UCSD-AML1 (cell line): ENCODE measurements around the gene KAZN.

Source experiments
- DNase-seq: peaks from one replicate; lab custom pipeline; 2025; ENCODE audit not compliant: unreplicated experiment; lab: John Stamatoyannopoulos, UW

KAZN gene

DNA sequence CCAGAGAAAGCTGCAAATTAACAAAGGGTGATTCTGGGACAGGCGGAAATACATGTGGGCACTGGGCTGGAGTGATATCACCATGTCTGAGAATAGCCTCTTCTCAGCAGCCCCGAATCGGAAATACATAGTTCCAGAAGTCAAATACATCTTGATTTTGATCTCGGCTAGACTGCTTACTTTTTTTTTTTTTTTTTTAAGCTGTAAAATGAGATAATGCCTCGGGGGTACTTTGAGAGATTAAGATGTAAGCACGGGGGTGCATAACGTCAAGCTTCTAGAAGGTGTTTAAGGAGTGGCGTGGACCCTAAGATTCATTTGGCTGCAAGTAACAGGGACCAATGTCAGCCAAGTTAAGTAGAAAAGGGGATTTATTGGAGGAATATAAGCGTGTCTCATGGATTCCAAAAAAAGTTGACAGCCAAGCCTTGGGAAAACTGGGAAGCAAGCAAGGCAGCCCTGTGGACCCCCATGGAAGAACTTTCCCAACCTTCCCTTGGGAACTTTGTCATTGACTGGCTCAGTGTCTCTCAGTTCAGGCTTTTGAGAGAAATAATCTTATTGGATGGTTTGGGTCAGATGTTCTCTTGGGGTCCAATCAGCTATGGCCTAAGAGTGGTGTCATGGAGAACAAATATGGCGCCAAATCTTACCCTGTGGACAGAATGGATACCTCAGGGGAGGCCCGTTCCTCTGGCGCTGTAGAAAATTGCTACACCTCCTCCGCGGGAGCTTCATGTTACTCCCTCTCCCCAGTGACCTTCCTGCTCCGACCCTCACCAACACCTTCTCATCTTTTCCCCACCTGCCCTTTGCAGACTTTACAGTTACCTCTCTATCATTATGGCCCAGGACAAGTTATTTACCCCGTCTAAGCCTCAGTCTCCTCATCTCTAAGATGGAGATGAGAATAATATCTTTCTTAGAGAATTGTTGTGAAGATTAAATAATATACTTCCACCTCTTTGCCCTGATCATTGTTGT is 186.6 kb downstream of the KAZN start:
- peak; percentile 38 for DNase-seq

DNA sequence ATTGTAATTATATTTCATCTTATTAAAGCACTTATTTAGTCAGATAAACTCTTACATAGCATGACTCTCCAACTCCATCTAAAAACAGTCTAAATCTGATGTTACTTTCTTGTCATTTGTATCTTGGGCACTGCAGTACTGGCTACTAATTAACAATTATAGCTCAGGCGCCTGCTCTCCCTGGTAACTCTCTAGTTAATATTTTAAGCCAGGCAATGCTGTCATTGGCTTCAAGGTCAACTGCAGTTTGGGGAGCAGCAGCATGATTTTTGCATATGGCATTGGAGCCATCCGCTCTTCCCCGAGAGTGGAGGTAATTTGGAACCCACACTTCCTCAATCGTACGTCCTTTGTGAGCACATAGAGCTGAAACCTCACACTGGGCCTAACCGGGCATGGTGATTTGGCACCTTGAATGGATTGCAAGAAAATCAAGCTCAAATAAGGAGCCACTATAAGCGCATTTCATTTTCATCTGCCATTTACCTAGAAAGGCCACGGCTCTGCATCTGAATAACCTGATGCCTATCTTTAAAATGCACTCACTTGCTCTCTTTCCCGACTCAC is 187.7 kb downstream of the KAZN start:
- DNase-seq, result no peak

- DNase-seq, result no peak
Measured at GRCh38 chr1:14786681-14787080, 188.2 kb downstream of the KAZN start.

- no peak for DNase-seq
Measured at GRCh38 chr1:14787604-14788003, 189.1 kb downstream of the KAZN start.

DNA sequence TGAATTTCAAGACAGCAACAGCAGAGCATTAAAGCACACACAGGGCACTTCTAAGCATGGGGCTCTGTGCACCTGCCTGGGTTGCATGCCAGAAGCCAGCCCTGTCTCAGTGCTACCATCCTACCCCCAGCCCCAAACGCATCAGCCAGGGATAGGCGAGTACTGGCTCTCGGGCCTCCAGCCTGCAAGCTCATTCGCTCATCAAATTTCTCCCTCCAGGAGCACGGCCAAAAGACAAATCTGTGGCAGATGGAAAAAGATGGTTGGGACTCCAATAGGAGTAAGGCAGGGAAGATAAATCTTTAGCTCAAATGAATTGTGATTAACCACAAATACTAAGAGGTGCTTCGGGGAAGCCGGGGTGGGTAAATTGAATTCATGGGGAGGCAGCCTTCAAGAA is 189.6 kb downstream of the KAZN start:
- DNase-seq, result no peak

DNA sequence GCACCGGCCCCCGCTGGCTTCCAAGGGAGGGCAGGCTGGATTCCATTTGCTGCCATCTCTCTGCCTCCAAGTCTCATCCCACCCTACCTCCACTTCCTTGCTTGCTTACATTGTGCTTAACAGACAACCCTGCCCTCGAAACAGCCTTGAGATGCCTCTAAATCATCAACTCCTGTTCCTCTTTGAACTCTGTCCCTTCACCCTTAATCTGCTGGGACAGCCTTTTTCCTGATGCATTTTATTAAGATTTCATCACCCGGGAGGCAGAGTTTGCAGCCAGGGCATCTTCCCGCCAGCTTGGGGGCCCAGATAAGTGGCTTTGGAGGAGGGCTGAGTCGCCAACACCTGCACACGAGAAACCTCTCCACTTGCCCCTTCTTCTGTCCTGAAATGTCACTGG is 192.5 kb downstream of the KAZN start:
- DNase-seq, result no peak

DNA sequence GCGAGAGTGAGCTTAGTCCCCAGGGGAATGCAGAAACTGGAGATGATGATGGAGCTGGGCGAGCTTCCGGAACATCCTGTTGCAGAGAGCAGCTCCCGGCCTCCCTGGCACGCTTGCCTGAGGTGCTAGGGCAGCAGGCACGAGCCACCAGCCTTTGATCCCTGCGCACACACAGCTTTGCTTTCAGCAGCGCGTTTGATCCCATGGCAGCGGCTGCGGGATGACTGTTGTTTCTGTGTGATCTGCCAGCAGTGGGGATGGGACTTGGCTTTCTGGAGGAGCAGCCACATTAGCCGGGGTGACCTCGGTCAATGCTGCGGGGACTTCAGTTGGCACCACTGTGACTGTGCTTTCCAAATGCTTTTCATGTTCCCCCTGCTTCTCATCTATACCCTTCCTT is 193.2 kb downstream of the KAZN start:
- DNase-seq, result no peak

GRCh38 chr1:14794136-14794768 is 195.8 kb downstream of the KAZN start:
- no peak for DNase-seq

DNA sequence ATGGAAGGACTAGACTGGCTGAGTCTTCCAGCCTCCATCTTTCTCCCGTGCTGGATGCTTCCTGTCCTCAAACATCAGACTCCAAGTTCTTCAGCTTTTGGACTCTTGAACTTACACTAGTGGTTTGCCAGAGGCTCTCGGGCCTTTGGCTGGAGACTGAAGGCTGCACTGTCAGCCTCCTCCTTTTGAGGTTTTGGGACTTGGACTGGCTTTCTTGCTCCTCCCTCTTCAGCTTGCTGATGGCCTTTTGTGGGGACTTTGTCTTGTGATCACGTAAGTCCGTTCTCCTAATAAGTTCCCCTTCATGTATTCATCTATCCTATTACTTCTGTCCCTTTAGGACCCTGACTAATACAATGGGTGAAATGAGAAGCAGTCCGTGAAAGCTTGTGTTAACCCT is 196.4 kb downstream of the KAZN start:
- no peak for DNase-seq

- no peak for DNase-seq
Measured at GRCh38 chr1:14795589-14795988, 197.1 kb downstream of the KAZN start.

DNA sequence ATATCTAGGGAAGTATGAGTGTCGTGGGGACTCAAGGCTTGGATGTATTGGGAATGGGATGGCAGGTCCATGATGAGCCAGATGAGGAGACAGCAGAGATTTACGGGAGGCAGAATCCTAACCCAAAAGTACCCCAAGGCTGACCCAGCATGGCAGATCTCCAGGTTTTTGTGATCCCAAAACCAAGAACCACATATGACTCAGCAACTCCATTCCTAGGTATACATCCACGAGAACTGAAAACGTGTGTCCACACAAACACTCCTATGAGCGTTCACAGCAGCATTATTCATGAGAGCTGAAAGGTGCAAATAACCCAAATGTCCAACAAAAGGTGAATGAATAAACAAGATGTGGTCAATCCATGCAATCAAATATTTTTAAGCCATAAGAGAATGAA is 201.5 kb downstream of the KAZN start:
- DNase-seq, result no peak

DNA sequence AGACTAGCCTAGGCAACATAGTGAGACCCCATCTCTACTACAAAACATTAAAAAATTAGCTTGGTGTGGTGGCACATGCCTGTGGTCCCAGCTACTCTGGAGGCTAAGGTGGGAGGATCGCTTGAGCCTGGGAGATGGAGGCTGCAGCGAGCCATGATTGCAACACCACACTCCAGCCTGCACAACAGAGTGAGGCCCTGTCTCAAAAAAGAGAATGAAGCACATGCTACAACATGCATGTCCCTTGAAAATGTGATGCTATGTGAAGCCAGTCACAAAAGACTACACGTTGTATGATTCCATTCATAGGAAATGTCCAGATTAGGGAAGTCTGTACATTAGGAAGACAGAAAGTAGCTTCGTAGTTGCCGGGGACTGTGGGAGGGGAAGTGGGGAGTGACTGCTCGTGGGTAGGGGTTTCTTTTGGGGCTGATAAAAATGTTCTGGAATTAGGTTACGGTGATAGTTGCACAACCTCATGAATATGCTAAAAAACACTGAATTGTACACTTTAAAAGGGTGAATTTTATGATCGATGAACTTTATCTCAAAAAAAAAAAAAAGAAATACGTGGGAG is 202.1 kb downstream of the KAZN start:
- no peak for DNase-seq

GRCh38 chr1:14803002-14803789 is 204.7 kb downstream of the KAZN start:
- no peak for DNase-seq

DNA sequence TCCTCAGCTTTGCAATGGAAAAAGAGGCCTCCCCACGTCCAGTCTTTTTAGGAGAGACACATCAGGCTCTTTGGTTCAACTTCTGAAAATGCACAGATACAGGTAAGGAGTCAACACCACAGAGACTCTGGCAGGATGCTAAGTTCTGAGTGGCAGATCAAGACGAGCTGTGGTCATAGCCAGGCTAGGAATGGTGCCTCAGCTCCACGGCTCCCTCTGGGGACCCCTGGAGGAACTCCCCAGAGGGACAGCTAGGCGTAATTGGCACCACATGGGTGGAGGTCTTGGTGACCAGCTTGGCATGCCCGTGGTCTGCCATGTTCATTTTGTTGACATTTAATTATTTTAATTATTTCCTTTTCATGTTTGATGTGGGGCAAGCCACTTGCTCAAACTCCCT is 206.1 kb downstream of the KAZN start:
- DNase-seq, result peak; percentile 54

GRCh38 chr1:14806772-14807171 is 208.3 kb downstream of the KAZN start:
- DNase-seq, result no peak

DNA sequence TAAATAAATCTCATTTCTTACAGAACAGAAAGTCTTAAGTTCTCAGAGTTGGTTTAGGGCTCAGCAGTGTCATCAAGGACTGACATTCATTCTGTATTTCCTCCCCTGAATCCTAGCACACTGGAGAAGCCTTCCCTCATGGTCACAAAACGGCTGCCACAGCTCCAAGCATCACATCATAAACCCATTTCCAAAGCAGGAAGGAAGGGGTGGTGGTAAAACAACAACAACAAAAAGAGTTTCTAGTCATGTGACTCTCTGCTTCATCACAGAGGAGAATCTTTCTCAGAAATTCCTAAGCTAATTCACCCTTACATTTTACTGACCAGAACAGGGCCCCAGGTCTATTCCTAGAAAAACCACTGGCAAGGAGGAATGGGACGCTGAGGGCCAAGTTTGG is 210.3 kb downstream of the KAZN start:
- DNase-seq, result no peak

- DNase-seq, result no peak
Measured at GRCh38 chr1:14809191-14809981, 210.9 kb downstream of the KAZN start.

DNA sequence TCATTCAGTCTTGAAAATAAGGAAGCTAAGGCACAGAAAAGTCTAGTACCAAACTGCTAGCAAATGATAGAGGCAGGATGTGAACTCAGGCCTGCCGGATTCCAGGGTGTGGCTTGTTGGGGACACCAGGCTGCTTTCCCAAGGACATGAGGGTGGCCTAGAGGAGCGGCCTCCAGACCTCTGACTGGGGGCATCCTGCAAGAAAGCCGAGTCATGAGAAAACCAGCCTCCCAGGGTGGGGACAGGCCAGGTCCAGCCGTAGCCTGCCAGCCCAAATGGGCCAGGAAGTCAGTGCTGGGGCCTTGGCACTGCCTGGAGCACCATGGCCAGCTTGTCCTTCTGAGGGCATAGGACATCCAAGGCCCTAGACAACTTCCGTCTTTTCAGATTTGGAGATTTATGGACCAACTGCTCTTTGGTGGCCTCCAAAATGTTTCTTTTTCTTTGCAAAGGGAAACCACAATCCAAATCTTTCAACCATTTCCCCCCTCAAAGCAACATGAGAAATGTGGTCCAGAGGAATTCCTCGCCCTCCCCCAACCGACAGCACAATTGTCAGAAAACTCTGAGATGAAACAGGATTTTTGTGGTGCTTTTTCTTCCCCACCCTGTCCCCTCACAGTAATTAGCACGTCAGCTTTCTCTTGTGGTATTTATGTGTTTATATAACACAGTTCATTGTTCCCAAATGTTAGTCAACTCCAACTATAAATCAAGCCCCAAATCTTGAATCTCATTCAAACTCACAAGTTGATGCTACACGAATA is 212.3 kb downstream of the KAZN start:
- DNase-seq, result no peak

DNA sequence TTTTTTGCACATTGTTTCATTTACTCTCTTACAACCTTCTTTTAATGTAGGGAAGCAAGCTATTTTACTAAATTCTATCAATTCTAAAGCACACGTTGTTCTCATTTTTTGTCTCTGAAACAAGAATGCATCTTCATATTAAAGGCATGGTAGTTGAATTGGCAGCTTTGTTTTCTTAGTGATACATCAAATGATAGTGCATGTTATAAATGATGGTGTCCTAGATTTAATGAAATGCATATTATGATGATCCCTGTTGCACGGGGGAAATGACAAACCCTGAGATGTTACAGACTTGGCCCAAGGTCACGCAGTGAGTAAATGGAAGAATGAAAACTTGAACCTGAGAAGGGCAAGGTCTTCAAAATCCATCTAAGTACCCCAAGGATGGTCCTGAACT is 213.1 kb downstream of the KAZN start:
- DNase-seq, result no peak
